Endothelial cell (in vitro differentiated cells): ENCODE results near the gene ASCL3. TPM values are rescaled to one million over a fixed set of nuclear protein-coding genes. Genes with fewer than 3 reads are reported as not detected.

Experiments used
- DNase-seq: peaks from one replicate; pipeline ENCODE4 v3.0.0; 2021; ENCODE audit warnings: low spot score
- H3K27ac Mint-ChIP-seq: one replicate; pipeline ENCODE4 v1.8.0; 2021; ENCODE audit warnings: mixed read lengths, inconsistent platforms; ENCODE audit not compliant: unreplicated experiment
- H3K27me3 Mint-ChIP-seq: one replicate; pipeline ENCODE4 v1.8.0; 2021; ENCODE audit warnings: mild to moderate bottlenecking, moderate library complexity, mixed read lengths, inconsistent platforms; ENCODE audit not compliant: unreplicated experiment
- H3K36me3 Mint-ChIP-seq: one replicate; pipeline ENCODE4 v1.8.0; 2021; ENCODE audit warnings: mild to moderate bottlenecking, low read depth, mixed read lengths, inconsistent platforms; ENCODE audit not compliant: unreplicated experiment
- H3K4me1 Mint-ChIP-seq: one replicate; pipeline ENCODE4 v1.8.0; 2021; ENCODE audit warnings: mild to moderate bottlenecking, mixed read lengths, inconsistent platforms; ENCODE audit not compliant: unreplicated experiment
- H3K4me3 Mint-ChIP-seq: one replicate; pipeline ENCODE4 v1.8.0; 2021; ENCODE audit warnings: mild to moderate bottlenecking, mixed read lengths, inconsistent platforms; ENCODE audit not compliant: unreplicated experiment
- H3K9me3 Mint-ChIP-seq: one replicate; pipeline ENCODE4 v1.8.0; 2021; ENCODE audit warnings: mixed read lengths, inconsistent platforms; ENCODE audit not compliant: unreplicated experiment
- CTCF ChIP-seq: fragments of 200-600 bp; sonication (generic); IDR thresholded peaks from one replicate; pipeline ENCODE4 v1.5.0; 2021; ENCODE audit warnings: antibody characterized with exemption; ENCODE audit not compliant: unreplicated experiment
- total RNA-seq: library from RNA; stranded (reverse); fragmentation: NEBNext Ultra II Directional; extraction: Animal tissue kit (Norgen Biotek cat#: 25700); gene quantifications from one replicate; pipeline ENCODE4 v1.2.1, GENCODE V29; 2021; ENCODE audit not compliant: unreplicated experiment

ASCL3 gene
- total RNA-seq, 1 donor from 2014 or later, result not detected

DNA sequence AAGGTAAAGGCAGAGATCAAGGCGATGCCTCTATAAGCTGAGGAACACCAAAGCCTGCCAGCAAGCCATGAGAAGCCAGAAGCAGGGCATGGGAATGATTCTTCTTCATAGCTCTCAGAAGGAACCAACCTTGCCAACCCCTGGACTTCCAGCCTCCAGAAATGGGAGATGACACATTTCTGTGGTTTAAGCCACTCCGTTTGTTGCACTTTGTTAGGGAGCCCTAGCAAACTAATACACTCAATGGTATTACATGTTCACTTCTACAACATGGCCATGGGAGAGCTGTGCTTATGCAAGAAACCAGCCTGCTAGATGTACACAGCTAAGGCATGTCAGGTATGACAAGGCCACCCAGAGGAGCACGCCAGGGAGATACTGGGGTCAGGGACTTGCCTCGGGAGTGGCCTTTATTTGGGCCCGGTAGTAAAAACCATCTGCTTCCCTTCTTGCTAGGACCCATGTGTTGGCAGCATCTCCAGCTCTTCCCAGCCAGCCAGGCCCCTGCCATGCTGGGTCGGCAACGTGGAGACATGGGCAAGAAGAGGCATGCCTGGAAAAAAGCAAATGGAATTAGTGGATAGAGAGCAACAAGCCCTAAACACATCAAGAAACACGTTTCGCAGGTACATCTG, 13.7 kb downstream of the ASCL3 start:
- no peak overlapping the region for H3K4me3 Mint-ChIP-seq
- no peak for TF ChIP-seq CTCF
- H3K27ac Mint-ChIP-seq, result peak overlapping the region; percentile 8
- peaks cover 1% of the 10 kb centered on the region for H3K27me3 Mint-ChIP-seq
- no peaks in the 10 kb centered on the region for H3K9me3 Mint-ChIP-seq
- H3K4me1 Mint-ChIP-seq, result peaks cover 11% of the 10 kb centered on the region
- DNase-seq, result no peak
- no peaks in the 10 kb centered on the region for H3K36me3 Mint-ChIP-seq

DNA sequence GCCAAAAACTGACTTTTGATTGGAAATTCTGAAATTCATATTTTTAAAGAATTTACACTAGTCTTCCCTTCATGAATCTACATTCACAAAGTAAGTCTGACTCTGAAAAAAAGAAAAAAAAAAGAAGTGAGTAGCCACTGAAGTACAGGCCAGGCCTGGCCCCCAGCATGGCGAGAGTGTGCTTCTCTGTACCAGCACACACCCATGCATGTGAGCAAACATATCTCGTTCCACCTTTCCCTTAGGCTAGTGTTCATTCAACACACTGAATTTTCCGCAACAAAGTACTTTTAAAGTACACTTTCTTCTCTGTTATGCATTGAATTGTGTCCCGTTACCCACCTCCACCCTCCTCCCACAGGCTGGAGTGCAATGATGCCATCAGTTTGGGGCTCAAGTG, 14.6 kb downstream of the ASCL3 start:
- DNase-seq, result no peak
- Mint-ChIP-seq H3K4me3 (no peak overlapping the region), H3K27me3 (peaks cover 1% of the 10 kb centered on the region), H3K27ac (no peak overlapping the region), H3K4me1 (peaks cover 11% of the 10 kb centered on the region), H3K9me3 (no peaks in the 10 kb centered on the region), H3K36me3 (no peaks in the 10 kb centered on the region)
- TF ChIP-seq CTCF, result no peak

- Mint-ChIP-seq H3K27me3 (peaks cover 1% of the 10 kb centered on the region), H3K36me3 (peaks cover 7% of the 10 kb centered on the region), H3K27ac (no peak overlapping the region), H3K4me1 (peaks cover 4% of the 10 kb centered on the region), H3K4me3 (no peak overlapping the region), H3K9me3 (no peaks in the 10 kb centered on the region)
- DNase-seq, result no peak
- TF ChIP-seq CTCF, result no peak
These were observed 15.6 kb downstream of the ASCL3 start for GRCh38 chr11:8927233-8927632.

- DNase-seq, result no peak
- H3K4me3 Mint-ChIP-seq, result no peak overlapping the region
- H3K4me1 Mint-ChIP-seq, result peaks cover 4% of the 10 kb centered on the region
- H3K9me3 Mint-ChIP-seq, result no peaks in the 10 kb centered on the region
- peaks cover 7% of the 10 kb centered on the region for H3K36me3 Mint-ChIP-seq
- H3K27ac Mint-ChIP-seq, result no peak overlapping the region
- no peak for TF ChIP-seq CTCF
- H3K27me3 Mint-ChIP-seq, result peaks cover 3% of the 10 kb centered on the region
These were observed 16.6 kb downstream of the ASCL3 start for GRCh38 chr11:8926236-8926635.

DNA sequence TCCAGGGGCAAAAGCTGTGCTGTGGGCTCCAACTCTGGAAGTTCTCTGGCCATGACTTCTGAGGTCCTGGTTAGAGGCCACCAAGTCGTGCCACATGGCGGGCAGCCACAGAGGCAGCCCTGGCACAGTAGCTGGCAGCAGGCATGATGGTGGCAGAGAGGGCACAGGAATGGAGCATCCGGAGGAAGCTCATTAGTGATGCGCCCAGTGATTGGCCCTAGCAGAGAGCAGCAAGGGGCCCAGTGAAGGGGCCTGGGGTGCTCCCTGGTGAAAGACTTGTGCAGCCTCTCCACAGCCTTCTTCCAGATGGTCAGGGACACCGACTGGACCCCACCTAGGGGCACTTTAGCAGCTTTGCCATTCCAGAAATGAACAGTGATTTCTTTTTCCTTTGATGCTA, 17.1 kb downstream of the ASCL3 start:
- H3K4me3 Mint-ChIP-seq, result no peak overlapping the region
- DNase-seq, result no peak
- H3K27me3 Mint-ChIP-seq, result peaks cover 3% of the 10 kb centered on the region
- H3K4me1 Mint-ChIP-seq, result peaks cover 4% of the 10 kb centered on the region
- no peaks in the 10 kb centered on the region for H3K9me3 Mint-ChIP-seq
- H3K27ac Mint-ChIP-seq, result no peak overlapping the region
- no peak for TF ChIP-seq CTCF
- H3K36me3 Mint-ChIP-seq, result peaks cover 7% of the 10 kb centered on the region
